Fibroblast of lung (primary cell): ENCODE measurements around the gene PREP. TPM values are rescaled to one million over a fixed set of nuclear protein-coding genes. Genes with fewer than 3 reads are reported as not detected.

Experiments
- DNase-seq, 2 donors: peaks; one replicate each; pipeline versions ENCODE4 v3.0.0 to v3.0.0-alpha.2; 2010; ENCODE audit warnings: low read depth in 2 of 2
- H2AFZ ChIP-seq: 2 replicates; pipeline ENCODE4 v1.5.1; 2012; ENCODE audit warnings: low read length, control low read depth, inconsistent platforms
- H3K27ac ChIP-seq: 2 replicates; pipeline ENCODE4 v1.5.1; 2011; ENCODE audit warnings: low read length, control low read depth; ENCODE audit not compliant: insufficient read depth
- H3K27me3 ChIP-seq: 2 replicates; pipeline ENCODE4 v1.5.1; 2011; ENCODE audit warnings: mild to moderate bottlenecking, low read length; ENCODE audit not compliant: control insufficient read depth, insufficient read depth
- H3K36me3 ChIP-seq: 2 replicates; pipeline ENCODE4 v1.5.1; 2011; ENCODE audit warnings: low read length; ENCODE audit not compliant: control insufficient read depth, insufficient read depth
- H3K4me1 ChIP-seq: 2 replicates; pipeline ENCODE4 v1.5.1; 2011; ENCODE audit warnings: low read length; ENCODE audit not compliant: control insufficient read depth, insufficient read depth; ENCODE audit errors: extremely low read depth
- H3K4me2 ChIP-seq: 2 replicates; pipeline ENCODE4 v1.5.1; 2011; ENCODE audit warnings: low read length, control low read depth; ENCODE audit not compliant: insufficient read depth; ENCODE audit errors: extremely low read depth
- H3K4me3 ChIP-seq, 4 experiments: fragments of 200-600 bp in 1 of 4; sonication (generic) in 1 of 4; replicated peaks in 1 of 4; 2 replicates each; pipeline ENCODE4 v1.5.1; 2011 to 2016; ENCODE audit warnings: low read length in 4 of 4, low read depth in 3 of 4, mild to moderate bottlenecking in 3 of 4, control low read depth in 2 of 4, inconsistent platforms in 1 of 4, mixed read lengths in 1 of 4; ENCODE audit not compliant: insufficient read depth in 1 of 4; ENCODE audit errors: control extremely low read depth in 1 of 4
- H3K79me2 ChIP-seq: 2 replicates; pipeline ENCODE4 v1.5.1; 2012; ENCODE audit warnings: mild to moderate bottlenecking, low read length, inconsistent platforms; ENCODE audit not compliant: control insufficient read depth, insufficient read depth
- H3K9ac ChIP-seq: 2 replicates; pipeline ENCODE4 v1.5.1; 2011; ENCODE audit warnings: mild to moderate bottlenecking, low read length, control low read depth; ENCODE audit not compliant: insufficient read depth
- H3K9me3 ChIP-seq: 2 replicates; pipeline ENCODE4 v1.5.1; 2012; ENCODE audit warnings: low read depth, low read length; ENCODE audit not compliant: control insufficient read depth, insufficient read depth
- H4K20me1 ChIP-seq: 2 replicates; pipeline ENCODE4 v1.5.1; 2011; ENCODE audit warnings: low read length; ENCODE audit not compliant: control insufficient read depth, insufficient read depth; ENCODE audit errors: extremely low read depth
- CTCF ChIP-seq, 2 donors: IDR thresholded peaks in 1 of 2; conservative IDR thresholded peaks in 1 of 2; 1 replicate in 1 of 2; 2 replicates in 1 of 2; pipeline ENCODE4 v1.5.1; 2011 to 2012; ENCODE audit warnings: low read length in 2 of 2, control low read depth in 1 of 2, inconsistent platforms in 1 of 2, low read depth in 1 of 2, mild to moderate bottlenecking in 1 of 2
- EZH2 ChIP-seq: IDR thresholded peaks from 2 replicates; pipeline ENCODE4 v1.5.1; 2012; ENCODE audit warnings: low read length, control low read depth, mild to moderate bottlenecking; ENCODE audit errors: missing control alignments
- polyA plus RNA-seq, 2 donors: library from polyadenylated mRNA; depleted of rRNA in 1 of 2; stranded (reverse) in 1 of 2; unstranded in 1 of 2; fragments of >200 nt; gene quantifications; 2 replicates each; pipeline ENCODE4 v1.2.1, GENCODE V29; 2011 to 2012; ENCODE audit warnings: missing spikeins in 1 of 2
- total RNA-seq: library from RNA; depleted of rRNA; stranded (reverse); fragments of >200 nt; gene quantifications from 2 replicates; pipeline ENCODE4 v1.2.1, GENCODE V29; 2014

Gene PREP
- total and polyA plus RNA-seq, 2 donors (not counting 1 experiment from before 2014, with no cell fraction given), result 18.3 to 30.7 TPM

GRCh38 chr6:105431226-105431625, 28.3 kb upstream of the PREP start:
- Histone ChIP-seq H3K79me2 (no peaks in the 10 kb centered on the region), H3K27me3 (no peaks in the 10 kb centered on the region), H3K4me2 (no peak overlapping the region), H4K20me1 (no peaks in the 10 kb centered on the region), H3K9ac (no peak overlapping the region), H3K36me3 (no peaks in the 10 kb centered on the region), H3K27ac (no peak overlapping the region), H3K4me1 (peaks cover 15% of the 10 kb centered on the region), H2AFZ (no peak overlapping the region), H3K9me3 (no peaks in the 10 kb centered on the region), H3K4me3 (no peak overlapping the region)
- TF ChIP-seq EZH2 (no peak), CTCF (conservative IDR thresholded peaks at IDR 0.05 in 1 of 2, IDR thresholded peaks at IDR 0.05 in 1 of 2; ENCODE audit: low read depth in 1 of 2, low read length in 2 of 2) (peak; percentile 44 to 50)
- DNase-seq, result peak; percentile 50 to 70

GRCh38 chr6:105430685-105431084, 27.8 kb upstream of the PREP start:
- DNase-seq, result no peak
- Histone ChIP-seq H3K4me1 (peaks cover 15% of the 10 kb centered on the region), H3K36me3 (no peaks in the 10 kb centered on the region), H3K27ac (no peak overlapping the region), H3K4me2 (no peak overlapping the region), H3K4me3 (no peak overlapping the region), H3K9ac (no peak overlapping the region), H3K27me3 (no peaks in the 10 kb centered on the region), H3K9me3 (no peaks in the 10 kb centered on the region), H2AFZ (no peak overlapping the region), H4K20me1 (no peaks in the 10 kb centered on the region), H3K79me2 (no peaks in the 10 kb centered on the region)
- TF ChIP-seq CTCF (conservative IDR thresholded peaks at IDR 0.05 in 1 of 2, IDR thresholded peaks at IDR 0.05 in 1 of 2; ENCODE audit: low read depth in 1 of 2, low read length in 2 of 2) (no peak), EZH2 (no peak)

- Histone ChIP-seq H3K79me2 (no peaks in the 10 kb centered on the region), H3K36me3 (no peaks in the 10 kb centered on the region), H3K4me2 (no peak overlapping the region), H3K4me1 (peaks cover 15% of the 10 kb centered on the region), H3K27me3 (no peaks in the 10 kb centered on the region), H3K4me3 (no peak overlapping the region), H4K20me1 (no peaks in the 10 kb centered on the region), H3K9ac (no peak overlapping the region), H2AFZ (no peak overlapping the region), H3K9me3 (no peaks in the 10 kb centered on the region), H3K27ac (no peak overlapping the region)
- DNase-seq, result peak in 1 of 2 donors; percentile 46
- TF ChIP-seq CTCF (conservative IDR thresholded peaks at IDR 0.05 in 1 of 2, IDR thresholded peaks at IDR 0.05 in 1 of 2; ENCODE audit: low read depth in 1 of 2, low read length in 2 of 2), result no peak
- no peak for TF ChIP-seq EZH2
These were observed 26.8 kb upstream of the PREP start for GRCh38 chr6:105429676-105430075.
